GM18907 (cell line): ENCODE results near the gene FAM186B.

Experiments used
- ATAC-seq: cut with Tn5 transposase; IDR thresholded peaks from one replicate; pipeline ENCODE4 v1.9.1; 2021; ENCODE audit warnings: mild to moderate bottlenecking, moderate library complexity; ENCODE audit not compliant: unreplicated experiment

Gene FAM186B

GRCh38 chr12:49636574-49636973 is 31.1 kb upstream of the FAM186B start:
- ATAC-seq = no peak

- no peak for ATAC-seq
Measured at GRCh38 chr12:49635656-49636055, 30.2 kb upstream of the FAM186B start.

GRCh38 chr12:49635036-49635435 is 29.6 kb upstream of the FAM186B start:
- ATAC-seq = no peak

- ATAC-seq = no peak
Measured at GRCh38 chr12:49633703-49634345, 28.4 kb upstream of the FAM186B start.

GRCh38 chr12:49632986-49633702 is 27.7 kb upstream of the FAM186B start:
- no peak for ATAC-seq

GRCh38 chr12:49632401-49632800 is 27.0 kb upstream of the FAM186B start:
- no peak for ATAC-seq

- no peak for ATAC-seq
Measured at GRCh38 chr12:49631336-49631907, 26.0 kb upstream of the FAM186B start.

GRCh38 chr12:49627752-49628360 is 22.4 kb upstream of the FAM186B start:
- no peak for ATAC-seq

- no peak for ATAC-seq
Measured at GRCh38 chr12:49626836-49627235, 21.4 kb upstream of the FAM186B start.

- no peak for ATAC-seq
Measured at GRCh38 chr12:49626169-49626835, 20.9 kb upstream of the FAM186B start.

- no peak for ATAC-seq
Measured at GRCh38 chr12:49624921-49625577, 19.6 kb upstream of the FAM186B start.

- ATAC-seq = peak; percentile 69
Measured at GRCh38 chr12:49623142-49623904, 17.9 kb upstream of the FAM186B start, which contains the start of gene PRPF40B. Gene PRPF40B, plus strand, starts transcription at chr12:49623561. Its CDS starts 30 bp downstream, at chr12:49623591.

- peak; percentile 36 for ATAC-seq
Measured at GRCh38 chr12:49622501-49623141, 17.2 kb upstream of the FAM186B start.

GRCh38 chr12:49621651-49622500 is 16.4 kb upstream of the FAM186B start:
- no peak for ATAC-seq

GRCh38 chr12:49619286-49619685 is 13.8 kb upstream of the FAM186B start:
- ATAC-seq = no peak

GRCh38 chr12:49618576-49618975 is 13.1 kb upstream of the FAM186B start:
- no peak for ATAC-seq

- no peak for ATAC-seq
Measured at GRCh38 chr12:49616533-49617219, 11.2 kb upstream of the FAM186B start.

GRCh38 chr12:49615725-49616124 is 10.3 kb upstream of the FAM186B start:
- ATAC-seq = no peak
